Heart left ventricle (tissue), 13 donors: Measurements from ENCODE around the gene CTNNA3.

ENCODE experiments used
- POLR2A ChIP-seq, 2 donors: fragments of 450-650 bp; IDR thresholded peaks; one replicate each; pipeline ENCODE4 v1.6.1; 2017; ENCODE audit warnings: antibody characterized with exemption in 2 of 2, mild to moderate bottlenecking in 2 of 2, moderate library complexity in 2 of 2
- TF ChIP-seq, protein P1 (sequence below), 12 donors: fragments of 200-600 bp; sonication (generic) in 4 of 12; IDR thresholded peaks; one replicate each; pipeline versions ENCODE4 v1.5.0 to v1.8.0; 2018 to 2022; ENCODE audit warnings: antibody characterized with exemption in 12 of 12, mild to moderate bottlenecking in 5 of 12
- donor health status: ischemic (EF 13 %, LVEDD 7.1; RV severe dilation, severe dysfunction).
- donor health status: DM: no; HTN: yes; CAD: no.
- donor health status: DM: no; HTN: no; CAD: no.
- donor health status: ischemic (EF 25% LVEDD 6.9; RV normal size, moderate dysfunction).
- donor health status: ischemic (EF 25% LVEDD 5.7; RV mildly dilated, moderate dysfunction).
- donor health status: ischemic (EF 35%, LVEDD 5.7; RV mildly dilated, moderate dysfunction).
- donor health status: nonischemic (EF 11% LVEDD 7.7; RV severe dilation, severe dysfunction).
- donor health status: DM: yes; HTN: yes; CAD: no.
- donor health status: PGD.
- donor health status: ischemic (EF 29% LVEDD 5.4; RV normal size, mild dysfunction).
- donor health status: nonischemic (EF 23%, LVEDD 6.1; RV moderate dilation, normal function).

DNA sequence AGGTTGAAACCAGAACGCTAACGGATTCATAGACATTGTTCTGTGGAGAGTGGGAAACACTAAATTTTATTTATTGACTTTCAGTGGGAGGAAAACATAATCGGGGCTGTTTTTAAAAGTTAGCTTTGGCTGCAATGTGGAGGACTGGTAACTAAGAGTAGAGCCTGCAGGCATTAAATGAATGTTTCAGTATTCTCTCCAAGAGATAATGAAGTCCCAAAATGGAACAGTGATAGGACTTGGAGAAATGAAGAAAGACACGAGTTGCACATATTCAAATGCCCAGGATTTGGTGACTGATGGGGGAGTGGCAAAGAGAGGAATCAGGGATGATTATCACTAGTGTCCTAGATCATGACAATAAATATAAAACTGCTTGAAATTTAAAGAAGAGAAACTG, 1130.0 kb downstream of the CTNNA3 start:
- TF ChIP-seq, protein P1, sequence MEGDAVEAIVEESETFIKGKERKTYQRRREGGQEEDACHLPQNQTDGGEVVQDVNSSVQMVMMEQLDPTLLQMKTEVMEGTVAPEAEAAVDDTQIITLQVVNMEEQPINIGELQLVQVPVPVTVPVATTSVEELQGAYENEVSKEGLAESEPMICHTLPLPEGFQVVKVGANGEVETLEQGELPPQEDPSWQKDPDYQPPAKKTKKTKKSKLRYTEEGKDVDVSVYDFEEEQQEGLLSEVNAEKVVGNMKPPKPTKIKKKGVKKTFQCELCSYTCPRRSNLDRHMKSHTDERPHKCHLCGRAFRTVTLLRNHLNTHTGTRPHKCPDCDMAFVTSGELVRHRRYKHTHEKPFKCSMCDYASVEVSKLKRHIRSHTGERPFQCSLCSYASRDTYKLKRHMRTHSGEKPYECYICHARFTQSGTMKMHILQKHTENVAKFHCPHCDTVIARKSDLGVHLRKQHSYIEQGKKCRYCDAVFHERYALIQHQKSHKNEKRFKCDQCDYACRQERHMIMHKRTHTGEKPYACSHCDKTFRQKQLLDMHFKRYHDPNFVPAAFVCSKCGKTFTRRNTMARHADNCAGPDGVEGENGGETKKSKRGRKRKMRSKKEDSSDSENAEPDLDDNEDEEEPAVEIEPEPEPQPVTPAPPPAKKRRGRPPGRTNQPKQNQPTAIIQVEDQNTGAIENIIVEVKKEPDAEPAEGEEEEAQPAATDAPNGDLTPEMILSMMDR (IDR thresholded peaks at IDR 0.05): no peak
- no peak for TF ChIP-seq POLR2A (IDR thresholded peaks at IDR 0.05)
